Prostate gland (tissue), 2 donors: Measurements from ENCODE around the gene EXOC3. TPM values are rescaled to one million over a fixed set of nuclear protein-coding genes. Genes with fewer than 3 reads are reported as not detected.

Experiments used
- DNase-seq: peaks from one replicate; pipeline ENCODE4 v3.0.0-alpha.2; 2019; ENCODE audit warnings: low spot score
- H3K27ac ChIP-seq, 2 donors: fragments of 200-600 bp; sonication (generic); 2 replicates each; pipeline ENCODE4 v1.5.1; 2017 to 2019
- H3K27me3 ChIP-seq: fragments of 200-600 bp; sonication (generic); replicated peaks from 2 replicates; pipeline ENCODE4 v1.5.1; 2019; ENCODE audit not compliant: insufficient read depth
- H3K36me3 ChIP-seq, 2 donors: fragments of 200-600 bp; sonication (generic); 1 replicate in 1 of 2; 2 replicates in 1 of 2; pipeline versions ENCODE4 v1.5.1 to v1.8.1; 2017 to 2019
- H3K4me1 ChIP-seq: fragments of 200-600 bp; sonication (generic); replicated peaks from 2 replicates; pipeline ENCODE4 v1.5.1; 2019
- H3K4me3 ChIP-seq, 2 donors: fragments of 200-600 bp; sonication (generic); 2 replicates each; pipeline ENCODE4 v1.5.1; 2017 to 2019
- H3K9me3 ChIP-seq: fragments of 200-600 bp; sonication (generic); 2 replicates; pipeline ENCODE4 v1.5.1; 2017
- CTCF ChIP-seq, 4 experiments: fragments of 200-600 bp in 2 of 4; fragments of 450-650 bp in 2 of 4; sonication (generic) in 2 of 4; IDR thresholded peaks; 1 replicate in 3 of 4; 2 replicates in 1 of 4; pipeline ENCODE4 v1.5.1; 2016 to 2019; ENCODE audit warnings: antibody characterized with exemption in 4 of 4, mild to moderate bottlenecking in 2 of 4, moderate library complexity in 2 of 4
- POLR2A ChIP-seq: fragments of 450-650 bp; IDR thresholded peaks from one replicate; pipeline ENCODE4 v1.6.1; 2016; ENCODE audit warnings: antibody characterized with exemption, mild to moderate bottlenecking
- POLR2AphosphoS5 ChIP-seq: sonication (generic); formaldehyde crosslinking; IDR thresholded peaks from one replicate; pipeline ENCODE4 v1.6.1; 2017; ENCODE audit warnings: antibody characterized with exemption
- WGBS: methylation state at CpG from one replicate; pipeline ENCODE4 v1.1.5; 2018; 5-methylcytosine and 5-hydroxymethylcytosine counted together
- intact Hi-C: fragments of 100-400 bp; cut with DNase I; formaldehyde crosslinking; loops from one replicate; pipeline ENCODE4 v1.14.2; 2022
- total RNA-seq, 2 donors: library from RNA; depleted of rRNA; stranded (reverse); fragments of >200 nt; gene quantifications; one replicate each; pipeline ENCODE4 v1.1.0, GENCODE V29; 2016

The EXOC3 gene
- total RNA-seq, 2 donors from 2014 or later: 44.3 to 79.7 TPM

GRCh38 chr5:441996-442334 is 1.0 kb upstream of the EXOC3 start:
- H3K9me3 ChIP-seq: no peaks in the 10 kb centered on the region
- peaks cover 6% of the 10 kb centered on the region for H3K4me1 ChIP-seq
- intact Hi-C loops: no loop called here
- no peak for DNase-seq
- no peak overlapping the region for H3K27ac ChIP-seq
- TF ChIP-seq POLR2A (no peak), CTCF (IDR thresholded peaks at IDR 0.05) (no peak)
- WGBS: 91% methylated on average over 5 of the region's 5 CpGs
- H3K27me3 ChIP-seq: no peaks in the 10 kb centered on the region
- peaks cover 0 to under 1% of the 10 kb centered on the region in 2 donors for H3K36me3 ChIP-seq
- peak overlapping the region in 1 of 2 donors; percentile 72 for H3K4me3 ChIP-seq

- Histone ChIP-seq H3K36me3 (peaks cover 0 to 16% of the 10 kb centered on the region in 2 donors), H3K4me1 (peaks cover 6% of the 10 kb centered on the region), H3K9me3 (no peaks in the 10 kb centered on the region), H3K27me3 (no peaks in the 10 kb centered on the region), H3K27ac (peak overlapping the region; percentile 60 to 74), H3K4me3 (peak overlapping the region; percentile 72 to 88)
- intact Hi-C loops: no loop called here
- TF ChIP-seq CTCF (IDR thresholded peaks at IDR 0.05) (no peak), POLR2A (no peak), POLR2AphosphoS5 (no peak)
- DNase-seq: no peak
- WGBS: 12% methylated on average over 42 of the region's 62 CpGs
Measured at GRCh38 chr5:443239-444151, 519 bp downstream of the EXOC3 start.

- H3K36me3 ChIP-seq: peaks cover 0 to 17% of the 10 kb centered on the region in 2 donors
- intact Hi-C loops: no loop called here
- H3K27me3 ChIP-seq: no peaks in the 10 kb centered on the region
- no peak overlapping the region for H3K27ac ChIP-seq
- TF ChIP-seq POLR2AphosphoS5 (no peak), POLR2A (no peak), CTCF (IDR thresholded peaks at IDR 0.05) (no peak)
- H3K4me3 ChIP-seq: peak overlapping the region; percentile 72 to 88
- peaks cover 6% of the 10 kb centered on the region for H3K4me1 ChIP-seq
- H3K9me3 ChIP-seq: no peaks in the 10 kb centered on the region
- DNase-seq: no peak
- 78% methylated on average over 8 of the region's 8 CpGs for WGBS
Measured at GRCh38 chr5:444226-444625, 1.2 kb downstream of the EXOC3 start.

GRCh38 chr5:445591-445990 is 2.6 kb downstream of the EXOC3 start:
- Histone ChIP-seq H3K36me3 (peaks cover 0 to 17% of the 10 kb centered on the region in 2 donors), H3K4me3 (no peak overlapping the region), H3K4me1 (peaks cover 6% of the 10 kb centered on the region), H3K27ac (no peak overlapping the region), H3K9me3 (no peaks in the 10 kb centered on the region), H3K27me3 (no peaks in the 10 kb centered on the region)
- intact Hi-C loops: no loop called here
- TF ChIP-seq CTCF (IDR thresholded peaks at IDR 0.05) (no peak), POLR2AphosphoS5 (no peak), POLR2A (no peak)
- WGBS: 89% methylated on average over 10 of the region's 10 CpGs
- no peak for DNase-seq
